HCT116 (cell line): Measurements from ENCODE around the gene PTPRCAP. TPM values are rescaled to one million over a fixed set of nuclear protein-coding genes. Genes with fewer than 3 reads are reported as not detected.

Experiments used
- ATAC-seq: fragments of 200-7000 bp; cut with Tn5 transposase; 2 replicates; pipeline ENCODE4 v1.9.1; 2020; ENCODE audit warnings: mild to moderate bottlenecking, moderate library complexity
- BruUV-seq: library from RNA; stranded (reverse); fragments of 400-500 nt; replicated peaks from 2 replicates; lab custom pipeline; 2021; lab: Mats Ljungman, UMichigan
- CTCF ChIA-PET: fragments of 300-600 bp; sonication (Branson Sonifier 250); formaldehyde crosslinking; loops from one replicate; lab custom pipeline; 2021; ENCODE audit warnings: antibody characterized with exemption; lab: Charles Lee
- POLR2A ChIA-PET: fragments of 300-600, 350-600 bp; sonication (Branson Sonifier 250); formaldehyde crosslinking; loops from one replicate; lab custom pipeline; 2021; ENCODE audit warnings: antibody characterized with exemption; lab: Charles Lee
- RAD21 ChIA-PET, 2 experiments: fragments of 300-600 bp; sonication (Branson Sonifier 250); formaldehyde crosslinking; loops; one replicate each; lab custom pipeline; 2023; ENCODE audit warnings: low total read pairs in 2 of 2; ENCODE audit not compliant: uncharacterized antibody in 2 of 2, unreplicated experiment in 2 of 2, low non-redundant PET in 1 of 2; lab: Charles Lee
- DNase-seq: peaks from one replicate; pipeline ENCODE4 v3.0.0-alpha.2; 2010; ENCODE audit warnings: low read depth, low spot score
- H2AFZ ChIP-seq: fragments of 200-600 bp; shearing (Covaris generic), sonication (generic); 2 replicates; pipeline ENCODE4 v1.6.1; 2017; ENCODE audit warnings: low read depth, mixed run types, mixed read lengths, antibody characterized with exemption, low read length; ENCODE audit not compliant: poor library complexity, severe bottlenecking
- H3K27ac ChIP-seq: 2 replicates; pipeline ENCODE4 v1.5.1; 2012; ENCODE audit warnings: low read depth, low read length
- H3K27me3 ChIP-seq: fragments of 200-600 bp; sonication (generic); 2 replicates; pipeline ENCODE4 v1.6.1; 2016; ENCODE audit warnings: mixed run types, low read length, mixed read lengths; ENCODE audit not compliant: insufficient read depth
- H3K36me3 ChIP-seq, 2 experiments: fragments of 200-500 bp in 1 of 2; fragments of 200-600 bp in 1 of 2; sonication (Bioruptor generic) in 1 of 2; sonication (generic) in 1 of 2; 2 replicates each; pipeline versions ENCODE4 v1.5.1 to v1.6.1; 2014 to 2016; ENCODE audit warnings: low read length in 2 of 2, inconsistent platforms in 1 of 2, mixed read lengths in 1 of 2, mixed run types in 1 of 2; ENCODE audit not compliant: insufficient read depth in 2 of 2, control insufficient read depth in 1 of 2
- H3K4me1 ChIP-seq, 2 experiments: fragments of 200-600 bp in 1 of 2; sonication (generic) in 1 of 2; 2 replicates each; pipeline versions ENCODE4 v1.5.1 to v1.6.1; 2012 to 2017; ENCODE audit warnings: low read length in 2 of 2, inconsistent platforms in 1 of 2, mild to moderate bottlenecking in 1 of 2, mixed read lengths in 1 of 2, mixed run types in 1 of 2, moderate library complexity in 1 of 2; ENCODE audit not compliant: insufficient read depth in 2 of 2, control insufficient read depth in 1 of 2
- H3K4me2 ChIP-seq: fragments of 200-600 bp; sonication (generic); 2 replicates; pipeline ENCODE4 v1.6.1; 2017; ENCODE audit warnings: mixed run types, low read length, mixed read lengths
- H3K4me3 ChIP-seq, 2 experiments: fragments of 200-600 bp in 1 of 2; sonication (generic) in 1 of 2; replicated peaks in 1 of 2; 2 replicates each; pipeline ENCODE4 v1.5.1; 2011 to 2016; ENCODE audit warnings: low read length in 2 of 2, control low read depth in 1 of 2, low read depth in 1 of 2, mild to moderate bottlenecking in 1 of 2, mixed read lengths in 1 of 2, mixed run types in 1 of 2
- H3K79me2 ChIP-seq: fragments of 200-600 bp; sonication (generic); 2 replicates; pipeline ENCODE4 v1.6.1; 2017; ENCODE audit warnings: mild to moderate bottlenecking, mixed run types, low read length, moderate library complexity, mixed read lengths; ENCODE audit not compliant: insufficient read depth
- H3K9ac ChIP-seq: fragments of 200-600 bp; sonication (generic); 2 replicates; pipeline ENCODE4 v1.6.1; 2016; ENCODE audit warnings: low read length, mixed read lengths
- H3K9me2 ChIP-seq: fragments of 200-600 bp; sonication (generic), shearing (Covaris generic); 2 replicates; pipeline ENCODE4 v1.6.1; 2017; ENCODE audit warnings: mixed run types, mild to moderate bottlenecking, moderate library complexity; ENCODE audit not compliant: insufficient read depth
- H3K9me3 ChIP-seq, 2 experiments: fragments of 200-500 bp in 1 of 2; fragments of 200-600 bp in 1 of 2; sonication (Bioruptor generic) in 1 of 2; sonication (generic) in 1 of 2; 2 replicates each; pipeline ENCODE4 v1.6.1; 2014 to 2017; ENCODE audit warnings: low read length in 2 of 2, mixed read lengths in 2 of 2, inconsistent platforms in 1 of 2, low read depth in 1 of 2, mild to moderate bottlenecking in 1 of 2, mixed run types in 1 of 2, moderate library complexity in 1 of 2; ENCODE audit not compliant: control insufficient read depth in 1 of 2, insufficient read depth in 1 of 2
- H4K20me1 ChIP-seq: fragments of 200-600 bp; sonication (generic), shearing (Covaris generic); 2 replicates; pipeline ENCODE4 v1.6.1; 2017; ENCODE audit warnings: mixed run types, mild to moderate bottlenecking, moderate library complexity; ENCODE audit not compliant: insufficient read depth
- POLR2A ChIP-seq: IDR thresholded peaks from 2 replicates; pipeline ENCODE4 v1.7.0; 2011; ENCODE audit warnings: borderline replicate concordance; ENCODE audit not compliant: insufficient read depth, insufficient read length; ENCODE audit errors: extremely low read depth
- POLR2AphosphoS5 ChIP-seq: IDR thresholded peaks from 2 replicates; pipeline ENCODE4 v1.6.1; 2011; ENCODE audit warnings: mild to moderate bottlenecking, low read depth, low read length, moderate library complexity
- YY1 ChIP-seq: IDR thresholded peaks from 2 replicates; pipeline ENCODE4 v1.6.1; 2011; ENCODE audit warnings: low read length, low read depth, moderate library complexity, mild to moderate bottlenecking; ENCODE audit not compliant: insufficient replicate concordance; ENCODE audit errors: extremely low read depth
- intact Hi-C: fragments of 100-400 bp; cut with micrococcal nuclease; formaldehyde crosslinking; loops from 2 replicates; pipeline ENCODE4 v1.10.0; 2022
- total RNA-seq: library from RNA; stranded (reverse); gene quantifications from one replicate; pipeline ENCODE4 v1.2.1, GENCODE V29; 2021; ENCODE audit not compliant: unreplicated experiment
- TF ChIP-seq, protein P1 (sequence below), 3 experiments: fragments of 200-600 bp in 1 of 3; sonication (generic) in 1 of 3; IDR thresholded peaks in 2 of 3; conservative IDR thresholded peaks in 1 of 3; 2 replicates each; pipeline ENCODE4 v1.5.1; 2012 to 2017; ENCODE audit warnings: low read depth in 2 of 3, low read length in 2 of 3, antibody characterized with exemption in 1 of 3, borderline replicate concordance in 1 of 3, control low read depth in 1 of 3, mild to moderate bottlenecking in 1 of 3, mixed read lengths in 1 of 3, mixed run types in 1 of 3, moderate library complexity in 1 of 3; ENCODE audit not compliant: insufficient read depth in 1 of 3

The PTPRCAP gene
- total RNA-seq, 1 experiment from 2014 or later = 1.4 TPM

DNA sequence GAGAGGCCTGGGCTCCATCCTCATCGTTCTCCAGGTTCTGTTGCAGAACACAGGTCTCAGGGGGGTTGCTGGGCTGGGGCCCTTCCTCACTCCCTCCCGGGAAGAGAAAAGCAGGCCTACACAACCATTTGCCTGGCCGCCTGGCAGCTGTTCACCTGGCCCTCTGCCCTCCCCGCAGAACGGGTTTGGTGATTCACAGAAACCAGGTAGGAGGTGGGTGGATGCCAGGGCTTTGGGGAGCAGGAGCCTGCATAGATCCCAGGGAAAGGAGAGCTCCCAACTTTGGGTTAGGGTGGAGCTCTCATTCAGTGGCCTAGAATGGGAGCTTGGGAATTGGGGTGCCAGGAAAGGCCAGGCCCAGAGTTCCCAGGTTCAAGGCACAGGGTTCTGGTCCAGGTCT, 30.6 kb upstream of the PTPRCAP start:
- no peak for DNase-seq
- Histone ChIP-seq H4K20me1 (no peaks in the 10 kb centered on the region), H2AFZ (no peak overlapping the region), H3K9me3 (no peaks in the 10 kb centered on the region), H3K27me3 (no peaks in the 10 kb centered on the region), H3K9me2 (no peaks in the 10 kb centered on the region), H3K4me2 (peak overlapping the region; percentile 100), H3K27ac (peak overlapping the region; percentile 88), H3K4me1 (peaks cover 33 to 54% of the 10 kb centered on the region in 2 experiments), H3K79me2 (peaks cover 15% of the 10 kb centered on the region; the same call in 1 of the 2 replicates), H3K9ac (peak overlapping the region; percentile 95), H3K4me3 (peak overlapping the region; percentile 82 to 95), H3K36me3 (no peaks in the 10 kb centered on the region)
- BruUV-seq = TSS peak; percentile 22
- no peak for ATAC-seq
- TF ChIP-seq POLR2AphosphoS5 (peak; percentile 62), POLR2A (no peak), YY1 (peak; percentile 67)
- ChIA-PET RAD21 (interaction anchor here in 1 of 2 experiments (0.6 to 2.2 kb wide), 3 partner anchors 24 to 85 kb away, joined by 3 to 6 read pairs (median 3); partner anchors contain the start of gene PPP1CA), POLR2A (interaction anchor here (1.0 to 2.1 kb wide), 5 partner anchors 12 to 113 kb away, joined by 3 to 9 read pairs (median 3); partner anchors contain the start of genes AIP and RAD9A), CTCF (interaction anchor here (1.5 to 1.9 kb wide), 2 partner anchors 29 to 66 kb away, joined by 3 to 8 read pairs; partner anchors contain the start of gene PPP1CA)
- intact Hi-C loops = loop anchor here (2.0 to 5.0 kb wide), 2 partner anchors 65 to 116 kb away; partner anchors contain the start of gene POLD4

DNA sequence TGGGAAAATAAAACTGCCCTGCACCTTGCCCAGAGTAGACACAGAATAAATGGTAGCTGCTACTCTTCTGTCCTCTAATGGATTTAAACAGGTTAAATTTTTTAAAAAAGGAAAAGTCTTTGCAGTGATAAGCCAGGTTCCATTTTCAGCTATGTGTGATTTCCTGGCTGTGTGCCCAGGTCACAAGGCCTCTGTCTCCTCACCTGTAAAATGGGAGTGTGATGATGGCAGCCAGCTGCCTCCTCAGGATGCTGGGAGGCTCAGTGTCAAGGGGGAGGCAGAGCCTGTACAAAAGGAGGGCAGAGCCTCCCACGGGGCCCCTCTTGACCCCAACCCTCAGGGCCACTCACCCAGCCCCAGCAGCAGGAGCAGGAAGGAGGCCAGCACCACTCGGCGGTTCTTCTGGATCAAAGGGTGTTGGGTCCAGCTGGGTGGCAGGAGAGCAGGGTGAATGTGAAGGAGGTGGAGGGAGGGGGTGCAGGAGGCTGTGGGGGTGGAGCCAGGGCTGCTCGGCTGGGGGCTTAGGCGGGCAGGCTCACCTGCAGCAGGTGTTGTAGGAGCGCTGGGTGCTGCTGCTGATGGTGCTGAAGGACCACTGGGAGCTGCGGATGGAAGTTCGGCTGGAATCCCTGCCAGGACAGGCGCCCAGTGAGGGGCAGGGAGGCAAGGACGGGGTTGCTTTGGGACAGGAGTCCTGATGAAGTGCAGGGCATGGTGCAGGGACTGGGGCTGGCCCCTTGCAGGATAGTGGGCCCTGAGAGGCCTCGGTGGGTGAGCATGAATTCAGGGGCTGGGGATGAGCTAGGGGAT, 29.7 kb upstream of the PTPRCAP start:
- ChIA-PET POLR2A (interaction anchor here (1.0 kb wide), 1 partner anchor 113 kb away, joined by 3 read pairs; no protein-coding TSS in a partner anchor), CTCF (interaction anchor here (1.5 to 1.9 kb wide), 2 partner anchors 28 to 66 kb away, joined by 3 to 8 read pairs; partner anchors contain the start of gene PPP1CA), RAD21 (no interaction called here)
- Histone ChIP-seq H2AFZ (no peak overlapping the region), H3K9ac (peak overlapping the region; percentile 95), H3K79me2 (peaks cover 15% of the 10 kb centered on the region; the same call in 1 of the 2 replicates), H3K4me1 (peaks cover 35 to 59% of the 10 kb centered on the region in 2 experiments), H3K4me3 (peak overlapping the region; percentile 82 to 95), H3K27me3 (no peaks in the 10 kb centered on the region), H3K27ac (peak overlapping the region; percentile 98), H3K36me3 (no peaks in the 10 kb centered on the region), H3K4me2 (peak overlapping the region; percentile 100), H3K9me2 (no peaks in the 10 kb centered on the region), H4K20me1 (no peaks in the 10 kb centered on the region), H3K9me3 (no peaks in the 10 kb centered on the region)
- no peak for DNase-seq
- TF ChIP-seq POLR2AphosphoS5 = peak; percentile 10; the same call in 1 of the 2 replicates
- TF ChIP-seq, protein P1, sequence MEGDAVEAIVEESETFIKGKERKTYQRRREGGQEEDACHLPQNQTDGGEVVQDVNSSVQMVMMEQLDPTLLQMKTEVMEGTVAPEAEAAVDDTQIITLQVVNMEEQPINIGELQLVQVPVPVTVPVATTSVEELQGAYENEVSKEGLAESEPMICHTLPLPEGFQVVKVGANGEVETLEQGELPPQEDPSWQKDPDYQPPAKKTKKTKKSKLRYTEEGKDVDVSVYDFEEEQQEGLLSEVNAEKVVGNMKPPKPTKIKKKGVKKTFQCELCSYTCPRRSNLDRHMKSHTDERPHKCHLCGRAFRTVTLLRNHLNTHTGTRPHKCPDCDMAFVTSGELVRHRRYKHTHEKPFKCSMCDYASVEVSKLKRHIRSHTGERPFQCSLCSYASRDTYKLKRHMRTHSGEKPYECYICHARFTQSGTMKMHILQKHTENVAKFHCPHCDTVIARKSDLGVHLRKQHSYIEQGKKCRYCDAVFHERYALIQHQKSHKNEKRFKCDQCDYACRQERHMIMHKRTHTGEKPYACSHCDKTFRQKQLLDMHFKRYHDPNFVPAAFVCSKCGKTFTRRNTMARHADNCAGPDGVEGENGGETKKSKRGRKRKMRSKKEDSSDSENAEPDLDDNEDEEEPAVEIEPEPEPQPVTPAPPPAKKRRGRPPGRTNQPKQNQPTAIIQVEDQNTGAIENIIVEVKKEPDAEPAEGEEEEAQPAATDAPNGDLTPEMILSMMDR (IDR thresholded peaks at IDR 0.05 in 2 of 3, conservative IDR thresholded peaks at IDR 0.05 in 1 of 3; ENCODE audit: borderline replicate concordance in 1 of 3, insufficient read depth in 1 of 3, low read depth in 2 of 3, low read length in 2 of 3) = no peak
- BruUV-seq = TSS peak; percentile 8
- intact Hi-C loops = loop anchor here (5.0 kb wide), 1 partner anchor 115 kb away; the partner anchor contains the start of gene POLD4
- ATAC-seq = no peak
